ENCODE results near the gene CCDC183.
"Not testable (repeated sequence)": the region's sequence is repeated elsewhere in the genome, so short reads cannot be mapped to it uniquely, and the experiment has no call there.

Gene CCDC183

GRCh38 chr9:136803009-136803550, 6.9 kb downstream of the CCDC183 start:
- not testable (repeated sequence) for DNase-seq

- no peak for DNase-seq
Observed at GRCh38 chr9:136803551-136804508, 7.7 kb downstream of the CCDC183 start.

GRCh38 chr9:136804509-136805206, 8.5 kb downstream of the CCDC183 start:
- DNase-seq: no peak

- no peak for DNase-seq
Observed at GRCh38 chr9:136805207-136805740, 9.1 kb downstream of the CCDC183 start.

- DNase-seq: no peak
Observed at GRCh38 chr9:136806067-136806466, 9.9 kb downstream of the CCDC183 start.

GRCh38 chr9:136806631-136807201, 10.6 kb downstream of the CCDC183 start:
- DNase-seq: no peak

GRCh38 chr9:136807281-136808074, 11.3 kb downstream of the CCDC183 start, which contains the start of gene RABL6:
Gene RABL6, plus strand, starts transcription at chr9:136807948. Its CDS starts 249 bp downstream, at chr9:136808197.
- peak; percentile 72 for DNase-seq

GRCh38 chr9:136808075-136808805, 12.1 kb downstream of the CCDC183 start:
- DNase-seq: peak; percentile 40

GRCh38 chr9:136808806-136809158, 12.6 kb downstream of the CCDC183 start:
- no peak for DNase-seq

GRCh38 chr9:136814725-136815421, 18.7 kb downstream of the CCDC183 start:
- no peak for DNase-seq

GRCh38 chr9:136815422-136815782, 19.3 kb downstream of the CCDC183 start:
- DNase-seq: no peak

- DNase-seq: no peak
Observed at GRCh38 chr9:136820971-136821825, 25.1 kb downstream of the CCDC183 start.

- no peak for DNase-seq
Observed at GRCh38 chr9:136821826-136822544, 25.8 kb downstream of the CCDC183 start.

GRCh38 chr9:136823136-136824046, 27.3 kb downstream of the CCDC183 start:
- DNase-seq: no peak

- no peak for DNase-seq
Observed at GRCh38 chr9:136824496-136825225, 28.5 kb downstream of the CCDC183 start.

GRCh38 chr9:136825295-136826187, 29.4 kb downstream of the CCDC183 start:
- no peak for DNase-seq

Measured in activated gamma-delta T cell (primary cell).